ENCODE results near the gene LRP8.

LRP8 gene

GRCh38 chr1:53369761-53370160, 41.9 kb upstream of the LRP8 start:
- no peak for TF ChIP-seq CTCF (IDR thresholded peaks at IDR 0.05; ENCODE audit: insufficient read depth, low read length, poor library complexity, severe bottlenecking)
- no peak for DNase-seq (ENCODE audit: extremely low read depth, insufficient read length)
- H3K27me3 ChIP-seq (replicated peaks; ENCODE audit: control insufficient read depth, insufficient read depth, low read length): no peaks in the 10 kb centered on the region
- H3K4me3 ChIP-seq (replicated peaks; ENCODE audit: low read depth, low read length): no peak overlapping the region
- H3K36me3 ChIP-seq (ENCODE audit: control insufficient read depth, insufficient read depth, low read length): no peaks in the 10 kb centered on the region

GRCh38 chr1:53369034-53369750, 41.3 kb upstream of the LRP8 start:
- no peak for TF ChIP-seq CTCF (IDR thresholded peaks at IDR 0.05; ENCODE audit: insufficient read depth, low read length, poor library complexity, severe bottlenecking)
- no peaks in the 10 kb centered on the region for H3K27me3 ChIP-seq (replicated peaks; ENCODE audit: control insufficient read depth, insufficient read depth, low read length)
- no peak for DNase-seq (ENCODE audit: extremely low read depth, insufficient read length)
- no peaks in the 10 kb centered on the region for H3K36me3 ChIP-seq (ENCODE audit: control insufficient read depth, insufficient read depth, low read length)
- H3K4me3 ChIP-seq (replicated peaks; ENCODE audit: low read depth, low read length): no peak overlapping the region

GRCh38 chr1:53368314-53369033, 40.6 kb upstream of the LRP8 start:
- H3K27me3 ChIP-seq (replicated peaks; ENCODE audit: control insufficient read depth, insufficient read depth, low read length): no peaks in the 10 kb centered on the region
- no peak for DNase-seq (ENCODE audit: extremely low read depth, insufficient read length)

GRCh38 chr1:53367503-53368313, 39.8 kb upstream of the LRP8 start:
- no peak for TF ChIP-seq CTCF (IDR thresholded peaks at IDR 0.05; ENCODE audit: insufficient read depth, low read length, poor library complexity, severe bottlenecking)
- peak; percentile 55 for DNase-seq (ENCODE audit: extremely low read depth, insufficient read length)
- peak overlapping the region; percentile 65 for H3K4me3 ChIP-seq (replicated peaks; ENCODE audit: low read depth, low read length)
- no peaks in the 10 kb centered on the region for H3K36me3 ChIP-seq (ENCODE audit: control insufficient read depth, insufficient read depth, low read length)
- no peaks in the 10 kb centered on the region for H3K27me3 ChIP-seq (replicated peaks; ENCODE audit: control insufficient read depth, insufficient read depth, low read length)

More at GRCh38 chr1:53368314-53369033, 40.6 kb upstream of the LRP8 start:
- Histone ChIP-seq H3K4me3 (replicated peaks; ENCODE audit: low read depth, low read length) (no peak overlapping the region; the same call in 1 of the 2 replicates), H3K36me3 (ENCODE audit: control insufficient read depth, insufficient read depth, low read length) (no peaks in the 10 kb centered on the region)
- no peak for TF ChIP-seq CTCF (IDR thresholded peaks at IDR 0.05; ENCODE audit: insufficient read depth, low read length, poor library complexity, severe bottlenecking)

GRCh38 chr1:53366901-53367502, 39.1 kb upstream of the LRP8 start:
- no peaks in the 10 kb centered on the region for H3K27me3 ChIP-seq (replicated peaks; ENCODE audit: control insufficient read depth, insufficient read depth, low read length)
- H3K4me3 ChIP-seq (replicated peaks; ENCODE audit: low read depth, low read length): peak overlapping the region; percentile 65
- TF ChIP-seq CTCF (IDR thresholded peaks at IDR 0.05; ENCODE audit: insufficient read depth, low read length, poor library complexity, severe bottlenecking): no peak
- no peaks in the 10 kb centered on the region for H3K36me3 ChIP-seq (ENCODE audit: control insufficient read depth, insufficient read depth, low read length)
- DNase-seq (ENCODE audit: extremely low read depth, insufficient read length): no peak
